ES-I3 (cell line): ENCODE results near the gene RAMAC.
"Not testable (repeated sequence)": the region's sequence is repeated elsewhere in the genome, so short reads cannot be mapped to it uniquely, and the experiment has no call there.

Source experiments
- H3K36me3 ChIP-seq: 2 replicates; pipeline ENCODE4 v1.6.1; 2013; ENCODE audit warnings: mild to moderate bottlenecking, low read length, control low read depth, moderate library complexity; ENCODE audit not compliant: insufficient read depth
- H3K4me1 ChIP-seq: 2 replicates; pipeline ENCODE4 v1.6.1; 2013; ENCODE audit warnings: mild to moderate bottlenecking, control low read depth, low read length; ENCODE audit not compliant: insufficient read depth
- H3K9ac ChIP-seq: 2 replicates; pipeline ENCODE4 v1.6.1; 2013; ENCODE audit warnings: low read depth, mild to moderate bottlenecking, low read length, moderate library complexity
- H3K9me3 ChIP-seq: 2 replicates; pipeline ENCODE4 v1.6.1; 2013; ENCODE audit warnings: mild to moderate bottlenecking, low read length, moderate library complexity; ENCODE audit not compliant: control insufficient read depth, insufficient read depth

The RAMAC gene

DNA sequence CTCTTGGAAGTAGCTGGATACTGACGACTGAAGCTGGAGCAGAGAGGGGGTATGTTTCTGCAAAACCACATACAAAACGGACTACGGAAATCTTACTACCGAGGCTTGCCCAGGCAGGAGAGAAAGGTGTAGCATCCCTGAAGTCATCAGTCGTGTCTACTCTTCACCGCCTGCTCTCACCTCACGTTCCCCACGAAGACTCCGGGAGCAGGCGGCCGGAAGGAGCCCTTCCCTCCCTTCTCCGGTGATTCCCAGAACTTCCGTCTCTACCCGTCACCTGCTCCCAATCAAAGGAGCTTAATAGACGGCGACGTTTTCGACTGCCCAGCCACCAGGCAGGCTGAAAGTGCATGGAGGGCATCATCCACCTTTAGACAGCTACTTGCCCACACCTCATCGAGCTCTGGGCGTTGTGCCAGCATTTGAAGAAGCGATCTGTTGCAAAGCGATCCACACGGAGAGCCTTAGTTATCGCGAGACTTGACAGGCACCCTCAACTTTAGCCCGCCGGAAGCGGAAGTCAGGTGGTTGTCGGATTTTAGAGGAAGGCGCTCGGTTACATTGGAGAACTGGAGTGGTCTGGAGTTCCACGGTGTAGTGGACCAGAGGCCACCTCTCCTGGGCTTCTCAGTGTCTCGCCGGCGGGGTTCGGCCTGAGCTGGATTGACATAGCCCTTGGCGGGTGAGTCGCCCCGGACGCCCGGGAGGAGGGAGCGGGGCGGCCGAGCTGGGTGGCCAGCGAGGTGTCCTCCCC, at the start of gene RAMAC:
RAMAC (plus strand) TSS at position 523 of the 754 bp plus-strand sequence. CDS start 2,809 bp downstream, outside the sequence.
- Histone ChIP-seq H3K36me3 (no peaks in the 10 kb centered on the region), H3K9me3 (no peaks in the 10 kb centered on the region), H3K9ac (peak within 1 kb of the TSS; percentile 93), H3K4me1 (no peaks in the 10 kb centered on the region)

DNA sequence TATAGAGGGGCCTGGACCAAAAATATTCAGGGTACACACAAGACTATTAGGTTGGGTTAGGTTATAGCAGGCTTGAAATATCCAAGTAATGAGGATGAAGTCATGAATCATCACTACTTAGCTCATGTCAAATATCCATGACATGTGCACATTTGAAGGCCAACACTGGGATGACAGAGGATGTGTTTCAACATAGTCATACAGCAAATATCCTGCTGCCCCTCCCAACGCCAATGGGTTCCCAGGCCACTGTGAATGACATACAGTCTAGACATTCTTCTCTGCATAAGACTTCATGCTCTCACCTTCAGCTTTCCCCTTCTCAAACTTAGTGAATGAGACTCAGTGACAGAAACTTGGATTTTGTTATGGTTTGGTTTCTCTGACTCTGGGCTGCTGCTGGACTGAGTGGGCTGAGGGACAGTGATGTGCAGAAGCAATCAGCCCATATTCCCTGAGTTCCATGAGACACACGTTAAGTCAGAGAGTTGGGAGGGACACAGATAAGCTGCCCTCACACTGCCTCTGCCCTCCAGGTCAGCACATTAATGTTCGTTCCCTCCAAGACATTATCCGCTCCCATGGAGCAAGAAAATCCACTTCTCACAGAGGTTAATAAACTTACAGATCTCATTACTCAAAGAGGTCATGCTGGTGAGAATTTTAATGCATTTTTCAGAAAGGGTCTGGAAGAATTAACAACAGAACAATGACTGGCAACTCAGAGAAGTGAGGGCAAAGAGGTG, 48.9 kb upstream of the RAMAC start:
- Histone ChIP-seq H3K9ac (no peak overlapping the region), H3K9me3 (no peaks in the 10 kb centered on the region), H3K4me1 (no peaks in the 10 kb centered on the region), H3K36me3 (no peaks in the 10 kb centered on the region)

DNA sequence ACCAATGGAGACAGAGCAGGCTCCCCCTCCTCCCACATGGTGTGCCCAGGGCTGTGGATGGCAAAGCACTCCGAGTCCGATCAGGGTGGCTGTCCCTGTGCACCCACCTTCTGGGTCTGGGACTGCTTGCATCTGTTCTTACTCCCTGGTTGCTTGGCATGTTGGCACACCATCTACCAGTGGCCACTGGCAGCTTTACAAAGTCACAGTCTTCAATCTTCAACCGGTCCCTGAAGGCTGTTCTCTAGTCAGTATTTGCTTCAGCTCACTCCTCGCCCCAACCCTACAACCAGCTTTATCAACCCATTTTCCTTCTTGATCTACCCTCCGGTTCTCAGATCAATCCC, 48.3 kb upstream of the RAMAC start:
- Histone ChIP-seq H3K4me1 (no peaks in the 10 kb centered on the region), H3K36me3 (no peaks in the 10 kb centered on the region), H3K9ac (no peak overlapping the region), H3K9me3 (no peaks in the 10 kb centered on the region)

DNA sequence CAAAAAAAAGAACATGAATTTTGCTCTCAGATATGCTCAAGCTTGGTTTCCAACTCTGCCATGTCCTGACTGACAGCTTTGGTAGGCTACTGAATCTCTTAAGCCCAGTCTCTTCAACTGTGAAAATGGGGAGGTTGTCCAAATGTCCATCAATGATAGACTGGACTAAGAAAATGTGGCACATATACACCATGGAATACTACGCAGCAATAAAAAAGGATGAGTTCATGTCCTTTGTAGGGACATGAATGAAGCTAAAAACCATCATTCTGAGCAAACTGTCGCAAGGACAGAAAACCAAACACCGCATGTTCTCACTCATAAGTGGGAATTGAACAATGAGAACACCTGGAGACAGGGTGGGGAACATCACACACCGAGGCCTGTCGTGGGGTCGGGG, 46.3 kb upstream of the RAMAC start:
- H3K9ac ChIP-seq, H3K36me3 ChIP-seq, H3K9me3 ChIP-seq: not testable (repeated sequence)
- H3K4me1 ChIP-seq = peaks cover 12% of the 10 kb centered on the region

DNA sequence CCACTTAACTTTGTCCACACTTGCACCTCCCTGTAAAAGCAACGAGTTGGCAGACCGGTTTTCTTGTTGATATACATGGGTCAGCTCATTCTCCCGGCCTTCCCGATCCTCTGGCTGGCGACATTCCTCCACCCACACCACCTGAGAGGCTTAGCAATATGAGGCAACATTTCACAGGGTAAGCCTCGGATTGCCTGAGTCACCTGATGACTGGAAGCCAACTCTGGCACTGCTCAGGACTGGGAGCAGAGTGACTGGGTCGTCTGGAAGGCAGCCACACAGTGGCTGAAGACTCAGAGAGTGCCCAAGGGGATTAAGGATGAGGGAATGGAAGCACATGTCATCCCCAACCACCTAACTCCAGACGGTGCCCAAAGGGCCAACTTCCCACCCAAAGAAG, 43.3 kb upstream of the RAMAC start:
- Histone ChIP-seq H3K9me3 (no peaks in the 10 kb centered on the region), H3K36me3 (no peaks in the 10 kb centered on the region), H3K4me1 (peaks cover 12% of the 10 kb centered on the region), H3K9ac (no peak overlapping the region)

DNA sequence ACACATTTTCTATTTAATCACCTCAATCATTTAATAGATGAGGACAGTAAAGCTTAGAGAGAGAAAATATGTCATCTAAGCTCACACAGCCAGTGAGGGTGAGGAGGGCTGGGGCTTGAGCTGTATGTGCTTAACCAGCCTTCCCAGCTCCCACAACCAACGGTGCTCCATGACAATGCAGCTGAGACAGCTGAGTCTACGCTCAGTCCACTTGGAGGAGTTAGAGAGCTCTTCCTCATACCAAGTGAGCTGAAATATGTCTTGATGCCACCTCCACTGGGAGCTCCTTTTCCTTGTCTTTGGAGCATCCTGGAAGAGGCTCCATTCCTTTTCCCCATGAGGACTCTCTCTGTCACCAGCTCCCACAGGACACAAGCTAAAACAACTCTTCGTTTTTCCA, 42.8 kb upstream of the RAMAC start:
- Histone ChIP-seq H3K36me3 (no peaks in the 10 kb centered on the region), H3K4me1 (peaks cover 12% of the 10 kb centered on the region), H3K9me3 (no peaks in the 10 kb centered on the region), H3K9ac (no peak overlapping the region)

DNA sequence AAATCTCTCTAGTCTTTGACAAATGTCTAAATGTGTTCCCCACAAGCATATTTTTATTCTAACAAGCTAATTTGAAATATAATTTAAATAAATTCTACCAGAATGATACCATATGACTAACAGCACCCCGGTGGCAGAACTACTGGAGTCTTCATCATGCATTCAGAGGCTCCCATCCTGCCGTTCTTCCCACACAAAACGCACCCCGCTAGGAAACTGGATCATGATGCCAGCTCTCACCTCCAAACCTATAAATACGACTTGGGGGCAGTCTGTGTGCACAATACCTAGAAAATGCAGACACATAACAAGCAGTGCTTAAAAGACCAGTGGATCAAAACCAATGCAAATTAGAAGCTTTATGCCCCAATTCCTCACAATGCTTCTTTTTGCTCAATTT, 42.0 kb upstream of the RAMAC start:
- no peak overlapping the region for H3K9ac ChIP-seq
- H3K4me1 ChIP-seq = peaks cover 12% of the 10 kb centered on the region
- H3K36me3 ChIP-seq = no peaks in the 10 kb centered on the region
- H3K9me3 ChIP-seq = no peaks in the 10 kb centered on the region

DNA sequence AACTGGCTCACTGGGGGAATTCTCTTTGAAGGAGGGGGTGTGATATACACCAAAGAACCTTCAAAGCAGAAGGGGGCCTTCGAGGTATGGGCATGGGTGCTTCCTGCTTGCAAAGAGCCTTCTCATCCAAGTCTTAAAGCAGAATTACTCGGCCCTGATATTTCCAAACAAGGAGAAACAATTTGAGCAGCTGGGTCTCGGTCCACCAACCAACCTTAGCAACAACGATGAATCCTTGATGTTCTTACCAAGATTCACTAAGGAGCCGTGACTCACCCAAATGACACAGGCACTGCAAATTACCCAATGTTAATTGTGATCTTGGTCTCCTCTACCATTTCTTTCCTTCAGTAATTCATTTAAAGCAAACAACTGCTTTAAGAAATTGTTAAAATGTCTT, 41.2 kb upstream of the RAMAC start:
- Histone ChIP-seq H3K4me1 (peaks cover 12% of the 10 kb centered on the region), H3K36me3 (no peaks in the 10 kb centered on the region), H3K9ac (no peak overlapping the region), H3K9me3 (no peaks in the 10 kb centered on the region)

DNA sequence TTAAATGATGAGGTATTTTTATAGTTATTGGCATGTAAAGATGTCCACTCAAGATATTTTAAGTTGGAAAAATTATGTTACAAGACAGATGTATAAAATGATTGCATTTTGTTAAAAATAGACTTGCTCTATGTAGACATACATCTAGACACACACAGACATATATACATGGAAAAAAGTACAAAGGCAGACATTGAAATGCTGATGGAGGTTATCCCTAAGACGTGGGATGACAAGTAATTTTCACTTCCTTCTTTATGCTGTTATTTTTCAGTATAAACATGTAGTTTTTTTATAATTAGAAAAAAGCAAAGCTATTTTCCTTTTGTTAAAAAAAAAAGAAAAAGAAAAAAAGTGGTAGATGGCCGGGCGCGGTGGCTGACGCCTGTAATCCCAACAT, 40.7 kb upstream of the RAMAC start:
- no peaks in the 10 kb centered on the region for H3K9me3 ChIP-seq
- peaks cover 12% of the 10 kb centered on the region for H3K4me1 ChIP-seq
- no peak overlapping the region for H3K9ac ChIP-seq
- no peaks in the 10 kb centered on the region for H3K36me3 ChIP-seq

DNA sequence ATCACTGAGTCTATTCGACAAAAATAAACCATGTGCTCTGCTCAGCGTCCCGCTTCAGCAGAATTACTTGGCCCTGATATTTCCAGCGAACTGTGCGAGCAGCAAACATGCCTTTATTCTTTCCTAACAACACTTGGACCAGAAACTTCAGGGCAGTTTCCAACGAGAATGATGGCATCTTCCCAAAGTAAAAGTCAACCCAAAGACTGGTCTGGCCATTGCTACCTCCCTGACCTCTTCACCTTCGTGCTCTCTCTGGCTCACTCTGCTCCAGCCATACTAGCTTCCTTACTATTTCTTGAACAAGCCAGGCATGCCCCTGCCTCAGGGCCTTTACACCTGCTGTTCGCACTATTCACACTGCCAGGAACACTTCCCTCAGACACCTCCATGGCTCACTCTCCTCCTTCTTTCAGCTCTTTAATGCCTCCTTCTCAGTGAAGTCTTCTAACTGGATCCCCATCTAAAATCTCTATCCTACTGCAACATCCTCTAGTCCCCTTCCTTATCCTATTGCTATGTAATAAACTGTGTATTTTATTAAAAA, 39.8 kb upstream of the RAMAC start:
- Histone ChIP-seq H3K36me3 (no peaks in the 10 kb centered on the region), H3K9ac (no peak overlapping the region), H3K9me3 (no peaks in the 10 kb centered on the region), H3K4me1 (peaks cover 12% of the 10 kb centered on the region)

DNA sequence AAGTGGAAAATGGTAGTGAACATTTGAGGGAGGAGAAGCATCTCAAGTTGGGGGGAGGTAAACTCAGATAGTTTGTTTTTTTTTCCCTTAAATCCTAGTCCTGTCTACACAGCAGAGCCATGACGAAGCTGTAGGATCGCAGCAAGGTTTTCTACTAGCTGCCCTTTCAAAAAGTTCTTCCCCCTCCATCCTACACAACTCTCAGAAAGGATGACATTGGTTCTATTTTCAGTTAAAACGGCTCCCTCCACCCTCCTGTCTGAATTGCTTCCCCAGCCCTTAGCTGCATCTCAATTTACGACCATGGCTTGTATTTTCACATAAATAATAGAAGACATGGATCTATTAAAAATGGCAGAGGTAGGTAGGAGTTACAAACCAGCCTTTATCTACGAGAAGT, 35.7 kb upstream of the RAMAC start:
- Histone ChIP-seq H3K36me3 (no peaks in the 10 kb centered on the region), H3K9me3 (no peaks in the 10 kb centered on the region), H3K9ac (no peak overlapping the region), H3K4me1 (no peaks in the 10 kb centered on the region)

DNA sequence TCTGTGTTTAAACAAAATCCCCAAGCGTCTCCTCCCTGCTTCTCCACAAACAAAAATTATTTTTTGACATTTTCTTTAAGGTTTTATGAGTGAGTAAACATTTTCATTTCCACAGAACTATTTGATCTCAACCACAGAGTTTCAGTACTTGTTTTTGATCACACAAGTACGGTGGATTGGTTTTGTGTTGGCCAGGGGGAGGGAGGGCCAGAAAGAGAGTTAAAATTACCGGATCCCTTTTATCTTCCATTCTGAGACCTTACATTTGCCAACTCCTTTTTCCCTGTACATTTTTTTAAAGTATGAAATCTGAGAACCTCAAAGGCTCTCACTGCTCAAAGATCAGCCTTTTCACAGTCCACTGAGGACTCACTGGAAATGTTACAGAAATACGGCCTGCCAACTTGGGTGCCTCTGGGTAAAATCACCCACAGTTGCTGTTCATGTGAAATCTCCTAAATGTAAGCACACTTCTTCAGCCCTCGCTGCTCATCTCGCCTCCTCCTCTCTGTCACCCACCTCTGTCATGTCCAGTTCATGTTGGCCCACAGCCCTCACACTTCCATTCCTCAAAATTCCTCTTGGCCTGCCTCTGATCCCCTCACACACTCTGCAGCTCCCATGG, 35.2 kb upstream of the RAMAC start:
- Histone ChIP-seq H3K9me3 (no peaks in the 10 kb centered on the region), H3K9ac (no peak overlapping the region), H3K36me3 (no peaks in the 10 kb centered on the region), H3K4me1 (no peaks in the 10 kb centered on the region)

DNA sequence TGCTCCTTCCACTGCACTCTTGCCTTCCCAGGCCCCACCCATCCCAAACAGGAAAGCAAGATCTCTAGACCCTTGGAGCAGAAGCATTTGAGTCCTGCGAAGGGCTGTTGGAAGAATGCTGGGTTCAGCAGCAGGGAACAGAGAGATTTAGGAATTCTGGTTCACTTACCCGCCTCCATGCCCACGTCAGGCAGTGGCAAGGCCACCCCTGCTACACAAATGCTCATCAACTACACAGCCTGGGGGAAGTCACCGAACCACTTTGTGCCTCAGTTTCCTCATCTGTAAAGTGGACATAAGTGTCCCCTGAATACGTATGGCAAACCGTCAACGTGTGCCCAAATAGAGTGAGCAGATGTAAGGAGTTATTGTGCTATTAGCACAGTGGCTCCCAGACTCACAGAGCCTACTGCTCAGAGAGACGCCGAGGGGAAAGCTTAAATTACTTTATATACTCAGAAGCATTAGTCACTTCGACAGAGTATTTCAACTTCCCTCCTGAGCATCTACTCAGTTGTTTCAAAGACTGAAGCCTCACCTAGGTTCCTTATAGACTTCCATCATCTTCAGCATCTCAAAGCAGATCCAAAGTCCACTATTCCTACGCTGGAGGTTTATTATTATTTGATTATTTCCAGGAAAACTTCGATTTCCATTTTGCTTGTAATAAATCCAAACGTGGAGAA, 34.4 kb upstream of the RAMAC start:
- no peaks in the 10 kb centered on the region for H3K4me1 ChIP-seq
- no peaks in the 10 kb centered on the region for H3K36me3 ChIP-seq
- no peaks in the 10 kb centered on the region for H3K9me3 ChIP-seq
- H3K9ac ChIP-seq = peak overlapping the region; percentile 60
